AG04450 (cell line): ENCODE measurements around the gene INSRR. TPM values are rescaled to one million over a fixed set of nuclear protein-coding genes. Genes with fewer than 3 reads are reported as not detected.
A peak's percentile ranks its signal among the peaks of the same experiment; 100 is the strongest.

Source experiments
- CTCF ChIA-PET: fragments of 300-600, 350-600 bp; formaldehyde crosslinking; extraction: SDS; loops from one replicate; lab custom pipeline; 2022; ENCODE audit warnings: antibody characterized with exemption, inconsistent platforms; lab: Charles Lee
- POLR2A ChIA-PET: fragments of 350-600 bp; formaldehyde crosslinking; extraction: SDS; loops from one replicate; lab custom pipeline; 2021; ENCODE audit warnings: antibody characterized with exemption, inconsistent platforms; lab: Yijun Ruan, JAX
- DNase-seq: peaks from one replicate; pipeline ENCODE4 v3.0.0-alpha.2; 2011; ENCODE audit warnings: low read depth, low spot score
- H3K27ac ChIP-seq: one replicate; pipeline ENCODE4 v1.5.1; 2012; ENCODE audit warnings: low read depth, low read length, control low read depth
- H3K27me3 ChIP-seq: one replicate; pipeline ENCODE4 v1.6.0; 2012; ENCODE audit warnings: low read length; ENCODE audit not compliant: control insufficient read depth, insufficient read depth
- H3K4me3 ChIP-seq: 2 replicates; pipeline ENCODE4 v1.5.1; 2011; ENCODE audit warnings: mild to moderate bottlenecking, low read depth, low read length, control low read depth
- H3K9me3 ChIP-seq: 2 replicates; pipeline ENCODE4 v1.5.1; 2012; ENCODE audit warnings: low read length; ENCODE audit not compliant: control insufficient read depth, insufficient read depth
- CTCF ChIP-seq: IDR thresholded peaks from 2 replicates; pipeline ENCODE4 v1.5.1; 2011; ENCODE audit warnings: low read depth, low read length, control low read depth, inconsistent platforms
- polyA plus RNA-seq: library from polyadenylated mRNA; depleted of rRNA; stranded (reverse); fragments of >200 nt; gene quantifications from 2 replicates; pipeline ENCODE4 v1.2.3, GENCODE V29; 2011

The INSRR gene
- polyA plus RNA-seq, 1 experiment = not detected

GRCh38 chr1:156840186-156840897, 18.6 kb downstream of the INSRR start:
- H3K27ac ChIP-seq = no peak overlapping the region
- ChIA-PET POLR2A (no interaction called here), CTCF (interaction anchor here (1.2 to 1.5 kb wide), 2 partner anchors 10 to 21 kb away, joined by 4 to 11 read pairs; partner anchors contain the start of gene NTRK1)
- no peak for TF ChIP-seq CTCF
- peaks cover 79% of the 10 kb centered on the region for H3K27me3 ChIP-seq
- DNase-seq = no peak
- no peak overlapping the region for H3K4me3 ChIP-seq
- H3K9me3 ChIP-seq = no peaks in the 10 kb centered on the region; the same call in 1 of the 2 replicates

- H3K9me3 ChIP-seq = no peaks in the 10 kb centered on the region
- no peak overlapping the region for H3K27ac ChIP-seq
- POLR2A ChIA-PET = interaction anchor here (1.8 kb wide), 1 partner anchor 50 kb away, joined by 5 read pairs; no protein-coding TSS in a partner anchor
- peaks cover 78% of the 10 kb centered on the region for H3K27me3 ChIP-seq
- TF ChIP-seq CTCF = no peak
- CTCF ChIA-PET = interaction anchor here (0.6 to 4.7 kb wide), 21 partner anchors 9 to 150 kb away, joined by 3 to 74 read pairs (median 7); partner anchors contain the start of genes INSRR, LRRC71 and NTRK1
- no peak overlapping the region for H3K4me3 ChIP-seq
- no peak for DNase-seq
Measured at GRCh38 chr1:156839426-156840109, 19.3 kb downstream of the INSRR start.

GRCh38 chr1:156838972-156839371, 19.9 kb downstream of the INSRR start:
- Histone ChIP-seq H3K27me3 (peaks cover 76% of the 10 kb centered on the region), H3K9me3 (no peaks in the 10 kb centered on the region), H3K4me3 (no peak overlapping the region), H3K27ac (no peak overlapping the region)
- ChIA-PET CTCF (interaction anchor here (0.6 to 4.7 kb wide), 29 partner anchors 8 to 149 kb away, joined by 3 to 74 read pairs (median 7); partner anchors contain the start of genes INSRR, LRRC71 and NTRK1), POLR2A (interaction anchor here (0.7 to 1.8 kb wide), 2 partner anchors 24 to 51 kb away, joined by 4 to 5 read pairs; no protein-coding TSS in a partner anchor)
- peak; percentile 92 for TF ChIP-seq CTCF
- no peak for DNase-seq

GRCh38 chr1:156836892-156837291, 22.0 kb downstream of the INSRR start:
- peaks cover 76% of the 10 kb centered on the region for H3K27me3 ChIP-seq
- no peak overlapping the region for H3K27ac ChIP-seq
- DNase-seq = no peak
- TF ChIP-seq CTCF = no peak
- POLR2A ChIA-PET = no interaction called here
- CTCF ChIA-PET = interaction anchor here (1.1 to 4.7 kb wide), 9 partner anchors 15 to 91 kb away, joined by 3 to 74 read pairs (median 7); partner anchors contain the start of genes INSRR and NTRK1
- H3K9me3 ChIP-seq = no peaks in the 10 kb centered on the region
- H3K4me3 ChIP-seq = no peak overlapping the region
